GM12864 (cell line): ENCODE measurements around the gene HOXD8.
A peak's percentile ranks its signal among the peaks of the same experiment; 100 is the strongest.

Experiments used
- DNase-seq: peaks from one replicate; pipeline ENCODE4 v3.0.0-alpha.2; 2011; ENCODE audit warnings: low read depth
- H3K4me3 ChIP-seq: 2 replicates; pipeline ENCODE4 v1.5.1; 2011; ENCODE audit warnings: mild to moderate bottlenecking, low read depth, low read length, control low read depth
- TF ChIP-seq, protein P1 (sequence below): IDR thresholded peaks from 2 replicates; pipeline ENCODE4 v1.5.1; 2011; ENCODE audit warnings: low read depth, mild to moderate bottlenecking, moderate library complexity, low read length, control low read depth, inconsistent platforms; ENCODE audit errors: missing control alignments

HOXD8 gene

DNA sequence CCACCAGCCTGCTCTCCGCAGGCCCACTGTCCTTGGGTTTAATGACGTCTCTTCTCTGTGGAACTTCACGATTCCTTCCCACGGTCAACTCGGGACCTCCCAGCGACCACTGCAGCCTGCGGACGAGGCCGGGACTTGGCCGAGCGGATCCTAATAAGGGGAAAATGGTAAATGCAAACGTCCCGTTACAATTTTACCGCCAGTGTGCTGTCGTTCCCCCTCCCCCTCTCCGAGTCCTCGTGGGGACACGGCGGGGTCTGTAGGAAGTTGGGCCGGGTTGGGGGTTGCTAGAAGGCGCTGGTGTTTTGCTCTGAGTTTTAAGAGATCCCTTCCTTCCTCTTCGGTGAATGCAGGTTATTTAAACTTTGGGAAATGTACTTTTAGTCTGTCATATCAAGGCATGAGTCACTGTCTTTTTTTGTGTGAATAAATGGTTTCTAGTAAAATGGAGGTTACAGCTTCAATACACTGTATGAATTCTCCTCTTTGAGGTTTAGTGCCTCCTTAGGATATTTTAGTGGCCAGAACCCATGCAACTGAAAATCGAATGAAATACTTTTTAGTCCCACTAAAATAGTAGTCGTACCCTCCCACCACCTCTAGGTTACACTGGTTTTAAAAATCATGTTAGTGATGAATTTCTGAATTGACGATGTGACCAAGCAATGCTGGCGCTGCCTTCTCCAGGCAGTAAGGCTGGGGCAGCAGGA lies 20.2 kb upstream of the HOXD8 start:
- DNase-seq = no peak
- TF ChIP-seq, protein P1, sequence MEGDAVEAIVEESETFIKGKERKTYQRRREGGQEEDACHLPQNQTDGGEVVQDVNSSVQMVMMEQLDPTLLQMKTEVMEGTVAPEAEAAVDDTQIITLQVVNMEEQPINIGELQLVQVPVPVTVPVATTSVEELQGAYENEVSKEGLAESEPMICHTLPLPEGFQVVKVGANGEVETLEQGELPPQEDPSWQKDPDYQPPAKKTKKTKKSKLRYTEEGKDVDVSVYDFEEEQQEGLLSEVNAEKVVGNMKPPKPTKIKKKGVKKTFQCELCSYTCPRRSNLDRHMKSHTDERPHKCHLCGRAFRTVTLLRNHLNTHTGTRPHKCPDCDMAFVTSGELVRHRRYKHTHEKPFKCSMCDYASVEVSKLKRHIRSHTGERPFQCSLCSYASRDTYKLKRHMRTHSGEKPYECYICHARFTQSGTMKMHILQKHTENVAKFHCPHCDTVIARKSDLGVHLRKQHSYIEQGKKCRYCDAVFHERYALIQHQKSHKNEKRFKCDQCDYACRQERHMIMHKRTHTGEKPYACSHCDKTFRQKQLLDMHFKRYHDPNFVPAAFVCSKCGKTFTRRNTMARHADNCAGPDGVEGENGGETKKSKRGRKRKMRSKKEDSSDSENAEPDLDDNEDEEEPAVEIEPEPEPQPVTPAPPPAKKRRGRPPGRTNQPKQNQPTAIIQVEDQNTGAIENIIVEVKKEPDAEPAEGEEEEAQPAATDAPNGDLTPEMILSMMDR = no peak
- H3K4me3 ChIP-seq = no peak overlapping the region

DNA sequence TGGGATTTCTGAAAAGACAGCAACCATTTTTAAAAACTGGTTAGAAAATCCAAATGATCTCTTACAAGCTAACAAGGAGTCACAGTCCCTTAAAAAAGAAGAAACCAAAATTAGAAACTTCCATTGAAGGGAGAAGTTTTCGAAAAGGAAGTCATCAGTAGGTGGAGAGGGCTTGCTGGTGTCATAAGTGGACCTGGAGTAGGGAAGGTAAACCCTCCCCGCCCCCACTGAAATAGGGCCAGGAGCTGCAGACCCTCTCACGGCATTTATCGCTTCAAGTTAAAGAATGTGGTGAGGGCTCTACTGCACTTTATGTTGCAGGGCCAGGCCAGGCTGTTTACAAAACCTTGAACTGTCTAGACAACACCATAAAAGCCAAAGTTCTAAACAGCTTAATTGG lies 19.6 kb upstream of the HOXD8 start:
- DNase-seq = no peak
- no peak overlapping the region for H3K4me3 ChIP-seq
- TF ChIP-seq, protein P1 = no peak

DNA sequence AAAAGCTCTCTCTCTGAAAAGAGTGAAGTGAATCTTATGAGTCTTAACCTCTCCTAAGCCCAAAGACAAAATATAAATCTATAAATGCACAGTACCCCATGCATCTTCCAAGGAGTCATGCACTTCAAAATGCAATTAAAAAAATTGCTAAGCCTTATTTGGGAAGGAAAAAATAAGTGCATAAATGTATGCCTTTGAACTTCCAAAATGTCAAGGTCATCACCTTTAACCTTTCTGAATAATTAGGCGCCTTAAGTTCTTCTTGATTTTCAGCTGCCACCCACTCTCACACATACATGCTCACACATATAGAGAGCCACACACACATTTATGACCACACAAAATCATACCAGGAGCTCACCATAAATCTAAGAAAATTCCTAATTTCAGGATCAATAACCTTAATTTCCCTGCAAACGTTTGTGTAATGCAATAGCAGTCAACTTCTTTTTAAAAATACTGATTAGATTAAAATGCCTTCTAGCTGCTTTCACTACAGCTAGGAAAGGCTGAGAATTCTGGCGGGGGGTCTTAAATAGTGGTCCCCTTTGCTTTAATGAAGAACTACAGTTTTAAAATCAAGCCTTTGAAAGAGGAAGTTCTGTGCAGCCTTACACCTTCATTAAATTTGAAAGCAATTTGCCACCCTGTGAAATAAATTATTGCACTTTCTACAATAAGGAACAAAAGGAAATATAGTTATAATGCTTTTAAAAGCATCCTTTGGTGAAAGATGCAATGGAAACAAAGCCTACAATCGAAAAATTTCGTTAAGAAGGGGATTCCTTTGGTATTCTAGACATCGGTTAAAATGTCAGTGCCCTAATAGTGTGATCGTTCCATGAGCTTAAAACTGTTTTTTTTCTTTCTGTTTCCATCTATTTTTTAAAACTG lies 18.8 kb upstream of the HOXD8 start:
- TF ChIP-seq, protein P1 = no peak

DNA sequence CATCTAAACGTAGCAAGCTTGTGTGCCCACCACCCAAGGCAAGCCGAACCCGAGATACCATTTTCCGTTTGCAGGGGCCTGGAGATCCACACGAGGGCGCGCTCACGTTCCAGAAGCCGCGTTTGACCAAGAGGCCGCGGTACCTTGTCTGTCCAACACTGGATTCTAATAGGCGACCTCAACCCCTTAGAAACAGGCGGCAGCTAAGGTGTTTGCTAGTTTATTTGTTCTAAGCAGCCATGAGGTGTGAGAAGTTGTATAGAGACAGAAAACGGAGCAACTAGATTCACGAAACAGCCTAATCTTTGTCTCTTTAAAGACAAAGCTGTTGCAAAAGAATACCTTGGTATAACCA lies 18.2 kb upstream of the HOXD8 start:
- TF ChIP-seq, protein P1 = peak; percentile 78
- no peak for DNase-seq

More for the DNA sequence above, 18.8 kb upstream of the HOXD8 start:
- no peak for DNase-seq
- no peak overlapping the region for H3K4me3 ChIP-seq

DNA sequence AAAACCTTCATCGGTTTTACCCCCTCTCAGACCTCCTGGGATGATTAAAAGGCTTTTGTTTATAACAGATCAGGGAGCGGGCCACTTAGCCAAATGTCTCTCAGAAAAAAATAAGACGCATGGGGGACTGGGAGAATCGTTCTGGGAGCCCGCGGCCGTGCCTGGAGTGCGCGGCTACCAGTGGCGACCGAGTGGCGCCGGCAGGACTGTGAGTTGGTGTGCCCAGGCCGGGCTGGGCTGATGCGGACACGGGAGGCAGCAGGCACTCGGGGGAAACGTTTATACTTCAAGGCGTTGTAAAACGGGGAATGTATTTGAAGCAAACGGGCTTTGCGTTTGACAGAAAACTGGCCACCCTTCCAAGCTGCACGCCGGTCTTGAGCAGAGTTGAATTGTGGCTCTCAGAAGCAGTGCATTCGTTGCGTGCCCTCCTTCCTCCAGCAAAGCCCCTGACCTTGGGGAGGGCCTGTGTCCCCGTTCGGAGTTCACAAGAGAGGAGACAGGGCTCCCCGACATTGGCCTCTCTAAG lies 17.6 kb upstream of the HOXD8 start:
- no peak for DNase-seq
- no peak overlapping the region for H3K4me3 ChIP-seq
- TF ChIP-seq, protein P1 = no peak

More for the DNA sequence above, 18.2 kb upstream of the HOXD8 start:
- no peak overlapping the region for H3K4me3 ChIP-seq

DNA sequence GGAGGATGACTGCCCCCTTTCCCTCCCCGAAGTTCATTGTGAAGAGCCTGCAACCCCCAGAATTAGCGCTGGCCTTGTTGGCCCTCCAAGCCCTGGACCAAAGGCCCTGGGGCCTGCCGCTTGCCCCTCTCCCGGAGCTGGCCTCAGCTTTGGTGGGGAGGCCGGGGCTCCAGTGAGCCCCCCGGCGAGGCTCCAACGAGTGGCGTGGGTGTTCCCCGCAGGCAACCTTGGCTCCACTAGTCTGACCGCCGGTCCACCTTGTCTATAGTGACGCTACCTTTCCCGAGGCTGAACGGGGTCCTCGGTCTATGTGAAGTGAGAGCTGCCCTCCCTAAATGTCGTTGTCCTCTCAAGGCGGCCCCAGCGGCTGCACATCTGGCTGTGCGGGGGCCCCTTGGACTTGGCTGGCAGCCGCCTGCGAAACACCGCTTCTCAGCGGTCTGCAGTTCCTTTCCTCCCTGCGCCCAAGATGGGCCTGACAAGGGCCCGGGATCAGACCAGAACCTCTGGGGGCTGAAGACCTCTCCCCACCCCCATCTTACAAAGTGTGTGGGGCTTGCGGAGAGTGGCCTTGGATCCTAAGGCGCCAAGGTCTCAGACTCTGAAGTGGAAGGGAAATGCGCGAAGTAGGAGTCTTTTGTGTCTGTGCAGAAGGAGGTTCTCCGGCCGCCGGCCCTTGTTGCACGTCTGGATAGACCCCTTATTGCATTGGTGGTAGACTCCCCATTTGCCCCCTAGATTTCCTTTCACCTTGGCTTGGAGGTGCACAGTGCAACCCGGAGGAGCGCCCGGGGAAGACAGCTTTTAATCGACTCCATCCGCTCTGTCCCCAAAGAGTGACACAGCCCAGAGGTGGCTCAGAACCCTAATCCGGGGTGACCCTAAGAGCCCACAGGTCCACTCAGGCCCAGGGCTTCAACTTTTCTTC lies 16.9 kb upstream of the HOXD8 start:
- no peak for DNase-seq
- TF ChIP-seq, protein P1 = no peak
- H3K4me3 ChIP-seq = no peak overlapping the region
